Epithelial cell of umbilical artery (primary cell): Measurements from ENCODE around the gene RAB38. TPM values are rescaled to one million over a fixed set of nuclear protein-coding genes. Genes with fewer than 3 reads are reported as not detected.

ENCODE experiments used
- total RNA-seq: library from RNA; depleted of rRNA; stranded (reverse); fragments of >200 nt; gene quantifications from 2 replicates; pipeline ENCODE4 v1.2.3, GENCODE V29; 2014

RAB38 gene
- 5.8 and 7.0 TPM in 2 replicates for total RNA-seq

DNA sequence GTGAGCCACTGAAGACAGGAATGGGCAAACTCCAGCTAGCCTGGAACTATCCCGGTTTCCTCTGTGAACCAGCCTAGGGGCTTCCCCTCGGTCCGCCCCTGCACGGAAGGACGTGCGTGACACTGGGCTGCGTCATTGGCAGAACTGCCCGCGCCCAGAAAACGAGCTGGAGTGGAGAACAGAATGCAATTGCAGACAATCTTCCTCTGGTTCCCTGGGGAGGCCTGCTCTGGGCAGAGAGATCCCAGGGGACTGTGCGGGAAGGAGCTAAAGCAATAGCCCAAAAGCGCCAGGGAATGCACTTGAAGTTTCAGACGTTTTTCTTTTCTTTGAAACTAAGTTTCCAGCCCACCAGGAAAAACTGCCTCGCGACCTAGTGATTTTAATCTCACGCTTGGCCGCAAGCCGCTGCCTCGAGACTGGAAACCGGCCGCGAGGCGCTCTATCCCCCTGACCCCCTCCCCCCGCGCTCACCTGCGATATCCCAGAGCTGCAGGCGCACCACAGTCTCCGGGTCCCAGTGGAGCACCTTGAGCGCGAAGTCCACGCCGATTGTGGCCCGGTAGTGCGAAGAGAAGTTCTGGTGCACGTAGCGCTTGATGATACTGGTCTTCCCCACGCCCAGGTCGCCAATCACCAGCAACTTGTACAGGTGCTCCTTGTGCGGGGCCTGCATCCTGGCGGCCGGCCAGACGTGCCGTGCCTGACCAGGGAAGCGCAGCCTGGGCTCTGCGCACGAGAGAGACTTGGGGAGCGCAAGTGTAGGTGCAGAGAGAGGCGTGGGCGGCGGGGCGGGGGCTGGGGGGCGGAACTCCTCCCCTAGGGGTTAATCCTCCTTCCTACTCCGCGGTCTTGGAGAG is at the start of gene RAB38:
Gene RAB38 (minus strand): TSS at position 735 of the 860 bp plus-strand sequence. CDS start 59 bp downstream, at position 676.

Other genes with a start within 250 kb of the RAB38 start
- 169 and 210 TPM in 2 replicates for gene CTSC, start 162.3 kb upstream of the RAB38 start, total RNA-seq